ENCODE results near the gene MAST4.

The MAST4 gene

DNA sequence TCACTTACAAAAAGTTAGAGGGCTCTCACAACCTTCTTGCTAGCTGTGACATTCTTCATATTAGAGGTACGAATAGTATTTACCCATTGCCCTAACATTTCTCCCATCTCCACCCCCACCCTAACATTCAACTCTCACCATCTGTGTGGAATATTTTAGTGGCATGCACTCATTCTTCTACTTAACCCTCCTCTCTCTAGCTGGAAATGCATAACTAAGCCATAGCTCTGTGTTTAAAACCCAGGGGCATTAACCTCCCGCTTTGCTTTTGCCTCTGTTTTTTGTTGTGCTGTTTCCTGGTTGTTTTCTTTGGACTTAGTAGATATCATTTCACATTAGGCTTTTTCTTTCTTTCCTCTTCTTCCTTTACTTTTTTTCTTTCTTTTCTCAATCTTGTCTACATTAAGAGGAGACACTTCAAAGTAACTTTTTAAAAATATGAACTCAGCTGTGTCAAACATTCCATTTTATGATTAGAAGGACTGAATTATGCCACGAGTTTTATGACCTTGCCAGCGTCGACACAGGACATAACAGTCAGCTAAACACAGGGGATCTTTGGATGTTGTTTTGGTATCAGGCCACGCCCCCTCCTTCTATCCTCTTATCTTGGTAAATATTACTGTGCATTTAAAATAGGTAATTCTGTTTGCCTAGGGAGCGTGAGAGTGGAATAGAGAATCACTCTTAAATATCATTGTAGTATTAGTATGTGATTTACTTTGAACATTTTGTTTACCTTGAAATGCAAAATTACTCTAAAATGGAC is 364.4 kb downstream of the MAST4 start:
- peak overlapping the region; percentile 70 for H3K4me3 ChIP-seq (ENCODE audit: low read length)
- H3K9me3 ChIP-seq (replicated peaks; ENCODE audit: low read length): no peaks in the 10 kb centered on the region
- H3K27me3 ChIP-seq (ENCODE audit: control insufficient read depth, insufficient read depth, low read length): no peaks in the 10 kb centered on the region
- peak overlapping the region; percentile 90 for H3K4me2 ChIP-seq (ENCODE audit: low read length)
- H3K9ac ChIP-seq (ENCODE audit: low read depth, low read length): peak overlapping the region; percentile 74
- H3K4me1 ChIP-seq (ENCODE audit: control insufficient read depth, insufficient read depth, low read length): peaks cover 38% of the 10 kb centered on the region
- H3K36me3 ChIP-seq (ENCODE audit: insufficient read depth, low read length): no peaks in the 10 kb centered on the region

DNA sequence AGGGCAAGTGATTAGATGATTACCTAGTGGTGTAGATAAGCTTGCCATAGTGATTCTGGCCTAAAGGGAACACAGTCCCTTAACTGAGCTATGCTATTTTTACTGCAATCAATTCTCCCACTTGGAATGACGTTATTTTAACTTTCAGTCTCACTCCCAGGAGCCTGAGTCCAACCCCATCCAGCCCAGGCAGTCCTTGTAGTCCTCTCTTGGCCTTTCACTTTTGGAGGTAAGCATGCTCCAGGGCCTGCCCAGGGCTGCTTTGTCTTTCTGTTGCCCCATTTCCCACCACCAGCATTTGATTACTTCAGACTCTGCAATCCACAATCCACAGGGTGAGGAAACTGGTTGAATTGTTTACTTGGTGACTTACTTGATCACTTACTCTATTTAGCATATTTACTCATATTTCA is 367.4 kb downstream of the MAST4 start:
- H3K27me3 ChIP-seq (ENCODE audit: control insufficient read depth, insufficient read depth, low read length): no peaks in the 10 kb centered on the region
- H3K4me1 ChIP-seq (ENCODE audit: control insufficient read depth, insufficient read depth, low read length): peaks cover 32% of the 10 kb centered on the region
- H3K9me3 ChIP-seq (replicated peaks; ENCODE audit: low read length): no peaks in the 10 kb centered on the region
- no peaks in the 10 kb centered on the region for H3K36me3 ChIP-seq (ENCODE audit: insufficient read depth, low read length)
- H3K4me2 ChIP-seq (ENCODE audit: low read length): peak overlapping the region; percentile 28
- H3K4me3 ChIP-seq (ENCODE audit: low read length): no peak overlapping the region
- no peak overlapping the region for H3K9ac ChIP-seq (ENCODE audit: low read depth, low read length)

DNA sequence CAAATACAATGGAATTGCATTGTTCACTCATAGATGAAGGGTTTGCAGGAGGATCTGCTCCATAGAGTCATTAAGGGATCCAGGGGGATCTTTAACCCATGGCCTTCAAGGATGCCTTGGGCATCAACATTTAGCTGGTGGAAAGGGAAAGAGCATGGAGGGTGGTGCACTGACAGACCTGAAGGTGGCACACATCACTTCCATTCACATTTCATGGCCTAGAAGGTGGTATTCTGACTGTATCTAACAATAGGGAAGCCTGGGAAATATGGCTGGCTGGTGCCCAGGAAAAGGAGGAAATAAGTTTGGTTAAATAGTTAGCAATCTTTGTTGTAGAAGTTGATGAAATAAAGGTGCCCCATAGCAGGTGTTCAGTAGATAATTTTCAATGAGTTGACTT is 370.2 kb downstream of the MAST4 start:
- no peak overlapping the region for H3K4me2 ChIP-seq (ENCODE audit: low read length)
- H3K36me3 ChIP-seq (ENCODE audit: insufficient read depth, low read length): no peaks in the 10 kb centered on the region
- H3K9ac ChIP-seq (ENCODE audit: low read depth, low read length): no peak overlapping the region
- H3K4me1 ChIP-seq (ENCODE audit: control insufficient read depth, insufficient read depth, low read length): peaks cover 8% of the 10 kb centered on the region
- no peak overlapping the region for H3K4me3 ChIP-seq (ENCODE audit: low read length)
- H3K27me3 ChIP-seq (ENCODE audit: control insufficient read depth, insufficient read depth, low read length): no peaks in the 10 kb centered on the region
- no peaks in the 10 kb centered on the region for H3K9me3 ChIP-seq (replicated peaks; ENCODE audit: low read length)

DNA sequence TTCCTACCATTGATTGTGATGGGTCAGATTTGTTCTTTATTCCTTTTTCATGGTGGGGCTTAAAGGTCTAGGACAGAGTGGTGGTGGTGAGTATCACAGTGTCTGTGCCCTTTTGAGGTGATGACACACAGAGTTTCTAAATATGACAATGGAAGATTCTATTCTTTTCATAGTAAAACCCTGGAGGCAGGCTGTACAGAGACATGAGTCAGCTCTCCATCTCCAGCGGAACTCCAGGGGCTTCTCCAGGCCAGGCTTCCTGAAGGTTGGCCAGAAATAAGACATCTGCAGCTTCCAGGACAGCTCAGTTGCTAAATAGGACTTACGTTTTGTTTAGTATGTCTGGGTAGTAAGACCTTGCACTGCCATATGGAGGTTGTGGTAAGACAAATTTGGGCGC is 370.9 kb downstream of the MAST4 start:
- Histone ChIP-seq H3K4me2 (ENCODE audit: low read length) (no peak overlapping the region), H3K36me3 (ENCODE audit: insufficient read depth, low read length) (no peaks in the 10 kb centered on the region), H3K4me1 (ENCODE audit: control insufficient read depth, insufficient read depth, low read length) (peaks cover 8% of the 10 kb centered on the region), H3K4me3 (ENCODE audit: low read length) (no peak overlapping the region), H3K9ac (ENCODE audit: low read depth, low read length) (no peak overlapping the region), H3K9me3 (replicated peaks; ENCODE audit: low read length) (no peaks in the 10 kb centered on the region), H3K27me3 (ENCODE audit: control insufficient read depth, insufficient read depth, low read length) (no peaks in the 10 kb centered on the region)

DNA sequence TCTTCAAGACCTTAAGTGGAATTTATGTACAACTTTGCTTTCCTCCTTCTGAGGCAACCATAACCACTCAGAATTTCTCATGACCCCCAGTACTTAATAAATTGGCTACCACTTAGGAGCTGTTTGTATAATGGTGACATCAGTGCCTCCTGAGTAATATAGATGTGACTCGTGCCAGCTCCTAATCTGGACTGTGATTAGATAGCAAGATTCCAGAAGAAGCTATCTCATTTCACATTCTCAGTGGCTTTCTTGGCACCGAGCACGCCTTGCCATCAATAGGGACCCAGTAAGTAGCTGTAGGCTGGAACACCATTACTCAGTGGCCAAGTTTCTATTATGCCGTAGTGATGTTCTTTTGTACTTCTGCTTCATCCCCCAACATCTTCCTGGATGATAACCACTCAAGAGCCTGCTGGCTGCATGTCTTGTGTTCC is 371.7 kb downstream of the MAST4 start:
- Histone ChIP-seq H3K4me1 (ENCODE audit: control insufficient read depth, insufficient read depth, low read length) (peaks cover 8% of the 10 kb centered on the region), H3K27me3 (ENCODE audit: control insufficient read depth, insufficient read depth, low read length) (no peaks in the 10 kb centered on the region), H3K4me3 (ENCODE audit: low read length) (no peak overlapping the region), H3K9me3 (replicated peaks; ENCODE audit: low read length) (no peaks in the 10 kb centered on the region), H3K36me3 (ENCODE audit: insufficient read depth, low read length) (no peaks in the 10 kb centered on the region), H3K9ac (ENCODE audit: low read depth, low read length) (no peak overlapping the region), H3K4me2 (ENCODE audit: low read length) (no peak overlapping the region)

DNA sequence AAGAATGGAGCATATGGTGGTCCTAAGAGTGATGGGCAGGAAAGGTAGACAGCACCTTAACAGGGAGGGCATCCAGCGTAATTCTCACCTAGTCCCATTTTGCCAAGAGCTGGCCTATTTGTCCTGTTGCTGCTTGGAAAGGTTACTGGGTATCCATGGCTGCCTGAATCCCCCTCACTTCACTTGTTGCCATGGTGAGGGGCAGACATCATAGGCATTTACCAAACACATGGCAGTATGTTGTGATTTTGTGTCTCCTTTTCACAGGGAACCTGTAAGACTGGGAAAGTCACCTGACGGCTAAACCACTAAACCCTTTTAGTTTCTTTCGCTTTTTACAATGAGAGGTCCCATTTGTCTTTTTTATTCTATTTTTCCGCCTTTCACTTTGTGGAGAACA is 373.3 kb downstream of the MAST4 start:
- H3K36me3 ChIP-seq (ENCODE audit: insufficient read depth, low read length): no peaks in the 10 kb centered on the region
- H3K9me3 ChIP-seq (replicated peaks; ENCODE audit: low read length): no peaks in the 10 kb centered on the region
- no peak overlapping the region for H3K9ac ChIP-seq (ENCODE audit: low read depth, low read length)
- H3K4me3 ChIP-seq (ENCODE audit: low read length): no peak overlapping the region
- no peak overlapping the region for H3K4me2 ChIP-seq (ENCODE audit: low read length)
- no peaks in the 10 kb centered on the region for H3K27me3 ChIP-seq (ENCODE audit: control insufficient read depth, insufficient read depth, low read length)
- H3K4me1 ChIP-seq (ENCODE audit: control insufficient read depth, insufficient read depth, low read length): peaks cover 8% of the 10 kb centered on the region

DNA sequence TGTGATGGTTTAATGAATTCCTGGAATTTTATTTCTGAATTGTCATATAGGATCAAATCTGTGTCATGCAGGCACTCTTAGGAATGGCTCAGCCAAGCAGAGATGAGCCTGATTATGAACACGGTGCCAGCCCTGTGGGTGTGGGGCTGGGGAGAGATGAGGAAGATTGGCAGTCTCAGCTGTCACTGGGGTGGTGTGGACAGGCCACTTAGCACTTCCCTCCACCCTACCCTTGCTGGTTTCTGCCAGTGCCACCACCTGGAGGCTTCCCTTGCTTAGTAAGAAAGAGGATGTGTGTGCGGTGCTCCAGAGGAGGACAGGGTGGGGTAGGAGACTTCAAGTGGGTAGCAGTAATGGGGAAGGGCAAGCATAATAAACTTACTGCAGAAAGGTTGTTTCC is 373.8 kb downstream of the MAST4 start:
- Histone ChIP-seq H3K4me1 (ENCODE audit: control insufficient read depth, insufficient read depth, low read length) (peaks cover 9% of the 10 kb centered on the region), H3K36me3 (ENCODE audit: insufficient read depth, low read length) (no peaks in the 10 kb centered on the region), H3K4me3 (ENCODE audit: low read length) (no peak overlapping the region), H3K4me2 (ENCODE audit: low read length) (no peak overlapping the region), H3K9ac (ENCODE audit: low read depth, low read length) (no peak overlapping the region), H3K27me3 (ENCODE audit: control insufficient read depth, insufficient read depth, low read length) (no peaks in the 10 kb centered on the region), H3K9me3 (replicated peaks; ENCODE audit: low read length) (no peaks in the 10 kb centered on the region)

DNA sequence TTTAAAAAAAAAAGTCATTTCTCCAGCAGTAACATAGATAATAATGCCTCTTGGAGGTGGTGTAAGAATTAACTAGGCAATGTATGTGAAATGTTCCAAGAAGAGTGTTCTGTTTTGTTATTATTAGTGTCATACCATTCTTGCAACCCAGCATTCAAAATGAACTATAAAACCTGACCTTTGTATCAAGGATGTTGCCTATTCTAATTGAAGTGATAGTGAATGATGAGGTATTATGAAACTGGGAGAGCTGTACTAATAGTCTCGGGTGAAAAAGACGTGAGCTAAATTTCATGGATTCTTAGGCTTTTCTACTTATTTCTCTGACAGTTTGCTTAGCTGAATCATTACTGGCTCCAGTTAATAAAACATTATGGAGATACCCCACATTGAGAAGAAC is 375.8 kb downstream of the MAST4 start:
- no peaks in the 10 kb centered on the region for H3K27me3 ChIP-seq (ENCODE audit: control insufficient read depth, insufficient read depth, low read length)
- H3K4me1 ChIP-seq (ENCODE audit: control insufficient read depth, insufficient read depth, low read length): peaks cover 8% of the 10 kb centered on the region
- H3K9me3 ChIP-seq (replicated peaks; ENCODE audit: low read length): no peaks in the 10 kb centered on the region
- no peak overlapping the region for H3K4me2 ChIP-seq (ENCODE audit: low read length)
- no peak overlapping the region for H3K9ac ChIP-seq (ENCODE audit: low read depth, low read length)
- H3K4me3 ChIP-seq (ENCODE audit: low read length): no peak overlapping the region
- no peaks in the 10 kb centered on the region for H3K36me3 ChIP-seq (ENCODE audit: insufficient read depth, low read length)

DNA sequence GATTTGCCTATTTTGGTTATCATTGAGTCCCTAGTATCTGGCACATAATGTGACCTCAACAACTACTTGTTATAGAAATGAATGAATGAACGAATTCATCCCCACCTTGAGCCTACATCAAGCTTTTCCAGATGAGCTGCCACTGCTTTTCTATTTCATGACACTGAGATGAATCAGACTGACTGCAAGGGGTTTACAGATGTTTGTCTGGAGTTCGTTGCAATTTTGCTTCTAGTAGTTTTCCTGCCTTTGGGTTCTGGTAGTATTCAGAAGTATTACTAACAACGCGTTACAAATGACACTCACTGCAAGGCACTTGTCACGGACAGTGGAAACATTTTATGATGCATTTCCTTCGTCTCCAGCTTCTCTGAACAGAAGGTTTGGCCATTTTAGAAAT is 378.1 kb downstream of the MAST4 start:
- Histone ChIP-seq H3K9me3 (replicated peaks; ENCODE audit: low read length) (no peaks in the 10 kb centered on the region), H3K4me3 (ENCODE audit: low read length) (no peak overlapping the region), H3K4me1 (ENCODE audit: control insufficient read depth, insufficient read depth, low read length) (peaks cover 3% of the 10 kb centered on the region), H3K27me3 (ENCODE audit: control insufficient read depth, insufficient read depth, low read length) (no peaks in the 10 kb centered on the region), H3K9ac (ENCODE audit: low read depth, low read length) (no peak overlapping the region), H3K4me2 (ENCODE audit: low read length) (no peak overlapping the region), H3K36me3 (ENCODE audit: insufficient read depth, low read length) (no peaks in the 10 kb centered on the region)

DNA sequence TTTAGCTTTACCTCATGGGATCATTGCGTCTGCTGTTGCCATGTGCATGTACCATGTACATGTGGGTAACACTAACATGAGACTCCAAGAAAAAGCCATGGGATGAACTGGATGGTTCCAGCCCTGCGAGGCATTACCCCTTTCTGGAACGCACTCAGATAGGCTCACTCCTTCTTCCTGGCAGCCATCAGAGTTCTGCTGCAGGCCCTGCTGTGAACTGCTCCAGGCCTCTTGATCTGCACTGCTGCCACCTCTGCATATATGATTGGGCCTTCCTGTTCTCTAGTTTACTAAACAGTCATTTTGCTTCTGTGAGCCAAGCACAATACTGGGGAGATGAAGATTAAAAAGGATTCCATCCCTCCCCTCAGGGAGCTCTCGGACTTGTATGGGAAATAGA is 379.9 kb downstream of the MAST4 start:
- Histone ChIP-seq H3K4me2 (ENCODE audit: low read length) (no peak overlapping the region), H3K4me3 (ENCODE audit: low read length) (no peak overlapping the region), H3K27me3 (ENCODE audit: control insufficient read depth, insufficient read depth, low read length) (no peaks in the 10 kb centered on the region), H3K9ac (ENCODE audit: low read depth, low read length) (no peak overlapping the region), H3K36me3 (ENCODE audit: insufficient read depth, low read length) (no peaks in the 10 kb centered on the region), H3K9me3 (replicated peaks; ENCODE audit: low read length) (no peaks in the 10 kb centered on the region), H3K4me1 (ENCODE audit: control insufficient read depth, insufficient read depth, low read length) (peaks cover 3% of the 10 kb centered on the region)

DNA sequence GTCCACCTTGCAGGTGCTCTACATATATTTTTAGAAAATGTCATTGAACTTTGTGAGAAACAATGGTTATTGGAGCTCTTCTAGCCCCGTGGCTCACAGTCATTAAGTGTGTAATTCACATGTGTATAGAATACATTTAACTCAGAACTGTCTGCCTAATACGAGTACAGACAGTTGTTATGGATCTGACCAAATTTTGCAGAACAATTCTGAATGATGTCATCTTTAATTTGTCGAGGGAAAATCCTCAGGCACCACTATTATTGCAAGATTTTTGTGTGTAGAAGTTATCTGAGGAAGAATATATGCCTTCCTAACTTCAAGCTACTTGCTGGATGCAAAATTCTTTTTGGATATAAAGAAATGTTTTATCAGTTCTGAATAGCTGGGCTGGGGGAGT is 383.5 kb downstream of the MAST4 start:
- no peak overlapping the region for H3K4me3 ChIP-seq (ENCODE audit: low read length)
- no peaks in the 10 kb centered on the region for H3K36me3 ChIP-seq (ENCODE audit: insufficient read depth, low read length)
- H3K4me2 ChIP-seq (ENCODE audit: low read length): no peak overlapping the region
- no peaks in the 10 kb centered on the region for H3K9me3 ChIP-seq (replicated peaks; ENCODE audit: low read length)
- no peaks in the 10 kb centered on the region for H3K4me1 ChIP-seq (ENCODE audit: control insufficient read depth, insufficient read depth, low read length)
- no peak overlapping the region for H3K9ac ChIP-seq (ENCODE audit: low read depth, low read length)
- no peaks in the 10 kb centered on the region for H3K27me3 ChIP-seq (ENCODE audit: control insufficient read depth, insufficient read depth, low read length)

DNA sequence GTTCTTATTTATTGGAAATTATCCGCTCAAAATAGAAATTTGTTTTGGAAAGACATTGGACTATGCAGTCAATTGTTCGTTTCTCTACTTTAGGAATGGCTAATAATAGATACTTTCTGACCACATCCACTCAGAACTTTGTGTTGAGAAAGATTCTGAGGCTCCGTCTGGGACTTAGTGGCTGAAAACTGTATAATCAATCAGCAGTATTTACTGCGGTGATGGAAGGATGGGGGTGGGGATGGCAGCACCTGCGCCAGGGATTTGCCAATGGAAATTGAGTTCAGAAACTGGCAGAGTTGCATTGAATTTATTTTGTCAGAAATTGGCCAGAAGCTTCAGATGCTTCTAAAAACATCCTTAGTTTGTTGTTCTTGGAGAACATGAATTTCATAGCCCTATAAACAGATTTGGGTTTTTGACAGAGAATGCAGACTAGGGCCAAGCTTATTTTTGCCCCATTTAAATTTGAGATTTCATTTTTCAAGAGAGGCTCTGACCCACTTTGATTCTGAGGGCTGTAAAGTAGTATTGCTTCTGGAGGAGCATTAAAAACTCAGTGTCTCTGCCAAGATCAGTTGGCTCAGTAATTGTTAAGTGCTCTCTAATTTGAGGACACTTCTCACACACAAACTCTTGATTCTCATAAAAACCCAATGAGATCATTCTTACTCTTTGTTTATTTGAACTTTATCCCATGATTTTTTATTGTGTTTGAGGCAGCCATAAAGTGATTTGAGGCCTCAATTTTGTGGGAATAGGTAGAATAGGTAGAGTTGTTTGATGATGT is 385.3 kb downstream of the MAST4 start:
- no peak overlapping the region for H3K4me3 ChIP-seq (ENCODE audit: low read length)
- H3K9ac ChIP-seq (ENCODE audit: low read depth, low read length): no peak overlapping the region
- H3K4me1 ChIP-seq (ENCODE audit: control insufficient read depth, insufficient read depth, low read length): no peaks in the 10 kb centered on the region
- no peak overlapping the region for H3K4me2 ChIP-seq (ENCODE audit: low read length)
- no peaks in the 10 kb centered on the region for H3K9me3 ChIP-seq (replicated peaks; ENCODE audit: low read length)
- H3K36me3 ChIP-seq (ENCODE audit: insufficient read depth, low read length): no peaks in the 10 kb centered on the region
- no peaks in the 10 kb centered on the region for H3K27me3 ChIP-seq (ENCODE audit: control insufficient read depth, insufficient read depth, low read length)
